HepG2 (cell line): ENCODE results near the gene ZPR1. TPM values are rescaled to one million over a fixed set of nuclear protein-coding genes. Genes with fewer than 3 reads are reported as not detected.

Source experiments
- EP300 ChIP-seq, 3 experiments: sonication (generic) in 1 of 3; formaldehyde crosslinking in 1 of 3; IDR thresholded peaks; 2 replicates each; pipeline versions ENCODE4 v1.5.1 to v1.6.1; 2011 to 2020; ENCODE audit warnings: low read depth in 2 of 3, low read length in 2 of 3, borderline replicate concordance in 1 of 3, improper control_type of control experiment in 1 of 3, mild to moderate bottlenecking in 1 of 3, missing genetic modification reagents in 1 of 3, moderate library complexity in 1 of 3
- GZF1 ChIP-seq: sonication (generic); formaldehyde crosslinking; IDR thresholded peaks from 2 replicates; pipeline ENCODE4 v1.5.1; 2020; ENCODE audit warnings: mild to moderate bottlenecking, missing genetic modification reagents
- HMGA1 ChIP-seq: sonication (generic); formaldehyde crosslinking; conservative IDR thresholded peaks from 2 replicates; pipeline ENCODE4 v1.4.0; 2020; ENCODE audit warnings: missing genetic modification reagents
- HNRNPK ChIP-seq: fragments of 200-400 bp; formaldehyde crosslinking; IDR thresholded peaks from 2 replicates; pipeline ENCODE4 v1.6.1; 2018; ENCODE audit warnings: low read length, low read depth, moderate library complexity, mild to moderate bottlenecking; ENCODE audit not compliant: poor library complexity, severe bottlenecking
- MXD3 ChIP-seq: IDR thresholded peaks from 2 replicates; pipeline ENCODE4 v1.6.1; 2016; ENCODE audit warnings: mild to moderate bottlenecking, missing biosample characterization, missing genetic modification reagents
- REXO4 ChIP-seq: sonication (generic); formaldehyde crosslinking; IDR thresholded peaks from 2 replicates; pipeline ENCODE4 v1.8.0; 2022; ENCODE audit warnings: missing genetic modification reagents, mild to moderate bottlenecking, borderline replicate concordance
- STAT5B ChIP-seq: sonication (generic); formaldehyde crosslinking; IDR thresholded peaks from 2 replicates; pipeline ENCODE4 v1.4.0; 2020; ENCODE audit warnings: missing genetic modification reagents
- SYNCRIP ChIP-seq: fragments of 200-400 bp; formaldehyde crosslinking; IDR thresholded peaks from 2 replicates; pipeline ENCODE4 v1.6.1; 2018; ENCODE audit warnings: mild to moderate bottlenecking, low read depth, low read length; ENCODE audit not compliant: insufficient read depth
- ZBTB26 ChIP-seq: IDR thresholded peaks from 2 replicates; pipeline ENCODE4 v1.6.1; 2016; ENCODE audit warnings: missing compliant biosample characterization, missing genetic modification reagents, borderline replicate concordance
- ZBTB38 ChIP-seq: sonication (generic); formaldehyde crosslinking; IDR thresholded peaks from 2 replicates; pipeline ENCODE4 v1.5.1; 2020; ENCODE audit warnings: mild to moderate bottlenecking, missing genetic modification reagents
- ZFP91 ChIP-seq: sonication (generic); formaldehyde crosslinking; IDR thresholded peaks from 2 replicates; pipeline ENCODE4 v1.9.0; 2022; ENCODE audit warnings: missing genetic modification reagents, mild to moderate bottlenecking, borderline replicate concordance
- ZNF124 ChIP-seq: sonication (generic); formaldehyde crosslinking; IDR thresholded peaks from 2 replicates; pipeline ENCODE4 v1.4.0; 2020; ENCODE audit warnings: missing genetic modification reagents
- ZNF142 ChIP-seq: sonication (generic); formaldehyde crosslinking; IDR thresholded peaks from 2 replicates; pipeline ENCODE4 v1.4.0; 2020; ENCODE audit warnings: missing genetic modification reagents
- ZNF530 ChIP-seq: sonication (generic); formaldehyde crosslinking; IDR thresholded peaks from 2 replicates; pipeline ENCODE4 v1.5.0; 2020; ENCODE audit warnings: low read depth, mild to moderate bottlenecking, missing genetic modification reagents
- ZNF616 ChIP-seq: sonication (generic); formaldehyde crosslinking; IDR thresholded peaks from 2 replicates; pipeline ENCODE4 v1.5.0; 2020; ENCODE audit warnings: low read depth, mild to moderate bottlenecking, missing genetic modification reagents
- ZNF784 ChIP-seq: sonication (generic); formaldehyde crosslinking; IDR thresholded peaks from 2 replicates; pipeline ENCODE4 v1.5.1; 2020; ENCODE audit warnings: missing genetic modification reagents, mild to moderate bottlenecking, borderline replicate concordance
- polyA plus RNA-seq, 8 experiments: library from polyadenylated mRNA; depleted of rRNA in 3 of 8; stranded (reverse) in 7 of 8; unstranded in 1 of 8; fragments of >200 nt; fragmentation: Illumina TruSeq in 4 of 8; extraction: Trizol in 4 of 8; gene quantifications; 2 replicates each; pipeline versions ENCODE4 v1.2.1 to v1.2.3, GENCODE V29; 2011 to 2016; ENCODE audit warnings: low read depth in 4 of 8, missing spikeins in 1 of 8, mixed read lengths in 1 of 8; ENCODE audit not compliant: insufficient read depth in 1 of 8
- total RNA-seq, 5 experiments: library from RNA; depleted of rRNA; stranded (reverse); fragments of >200 nt; fragmentation: Illumina TruSeq; extraction: Trizol; gene quantifications; 2 replicates each; pipeline ENCODE4 v1.2.3, GENCODE V29; 2016; ENCODE audit warnings: low read depth in 1 of 5

The ZPR1 gene
- total and polyA plus RNA-seq, 2 of the 13 experiments (the other 11 are each of a cell fraction or from before 2014, with no cell fraction given) = 40.0 to 79.3 TPM

- TF ChIP-seq ZNF142 (CRISPR knock-in tag) (0 out of 2 replicates have a peak, but pooled peaks have one; percentile 25), SYNCRIP (no peak), STAT5B (CRISPR knock-in tag) (no peak), ZNF784 (CRISPR knock-in tag) (peak; percentile 39; the same call in 1 of the 2 replicates), ZBTB38 (CRISPR knock-in tag) (peak; percentile 87), HMGA1 (no peak), ZNF530 (CRISPR knock-in tag) (no peak), MXD3 (0 out of 2 replicates have a peak, but pooled peaks have one; percentile 34), ZNF616 (CRISPR knock-in tag) (no peak; the same call in 1 of the 2 replicates), EP300 (IDR thresholded peaks at IDR 0.05; ENCODE audit: low read depth in 2 of 2, low read length in 2 of 2) (no peak), EP300 (CRISPR knock-in tag; IDR thresholded peaks at IDR 0.05; ENCODE audit: borderline replicate concordance) (no peak; the same call in 1 of the 2 replicates), ZNF124 (no peak), REXO4 (CRISPR knock-in tag) (no peak), GZF1 (CRISPR knock-in tag) (0 out of 2 replicates have a peak, but pooled peaks have one; percentile 33), ZBTB26 (no peak), HNRNPK (no peak), ZFP91 (CRISPR knock-in tag) (peak; percentile 79)
Measured at GRCh38 chr11:116791002-116791812, 3.4 kb upstream of the ZPR1 start (continued).
